ENCODE measurements around the gene GPC5. TPM values are rescaled to one million over a fixed set of nuclear protein-coding genes. Genes with fewer than 3 reads are reported as not detected.
"Not testable (repeated sequence)": the region's sequence is repeated elsewhere in the genome, so short reads cannot be mapped to it uniquely, and the experiment has no call there.

GPC5 gene
- total RNA-seq, 4 donors from 2014 or later = not detected

DNA sequence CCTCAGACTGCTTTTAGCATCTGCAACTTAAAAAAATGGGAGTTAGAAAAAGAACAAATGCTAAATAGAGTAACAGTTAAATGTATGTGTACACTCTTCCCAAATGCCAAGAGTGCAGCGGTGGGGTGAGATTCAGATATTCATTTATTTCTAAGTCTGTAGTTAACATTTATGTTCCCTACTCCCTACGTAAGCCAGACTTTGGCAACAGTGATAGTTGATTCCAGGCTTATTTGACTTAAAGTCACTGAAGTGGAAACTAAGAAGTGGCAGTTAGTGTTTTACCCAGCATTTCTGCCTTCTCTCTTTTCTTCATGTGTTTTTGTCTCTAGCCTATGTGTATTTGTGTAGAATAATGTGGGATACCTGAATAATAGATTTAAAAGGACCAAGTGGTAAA lies 46.4 kb upstream of the GPC5 start:
- no peak for ATAC-seq

DNA sequence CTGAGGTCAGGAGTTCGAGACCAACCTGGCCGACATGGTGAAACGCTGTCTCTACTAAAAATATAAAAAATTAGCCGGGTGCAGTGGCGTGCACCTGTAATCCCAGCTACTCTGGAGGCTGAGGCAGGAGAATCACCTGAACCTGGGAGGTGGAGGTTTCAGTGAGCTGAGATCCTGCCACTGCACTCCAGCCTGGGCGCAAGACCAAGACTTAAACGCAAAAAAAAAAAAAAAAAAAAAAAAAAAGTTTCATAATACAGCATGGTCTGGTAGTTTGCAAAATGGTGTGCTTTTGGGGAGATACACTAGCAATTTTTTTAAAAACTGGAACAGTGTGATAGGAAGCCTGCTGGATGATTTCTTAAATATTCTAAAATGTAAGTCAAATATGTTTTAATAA lies 45.5 kb upstream of the GPC5 start:
- Histone ChIP-seq H3K4me1 (peaks cover 10 to 20% of the 10 kb centered on the region in 2 donors), H3K36me3 (peaks cover 0 to 59% of the 10 kb centered on the region in 2 donors)
- in situ Hi-C loops (cut with MboI; ENCODE audit: low sequenced_read_pairs in 4 of 4); intact Hi-C loops (cut with DNase I; ENCODE audit: low total_unique reads); H3K4me3 ChIP-seq; H3K27me3 ChIP-seq; DNase-seq; H3K27ac ChIP-seq; H3K9me3 ChIP-seq; ATAC-seq: not testable (repeated sequence)

More for the DNA sequence above, 46.4 kb upstream of the GPC5 start:
- intact Hi-C loops (cut with DNase I; ENCODE audit: low total_unique reads) = no loop called here
- peaks cover 10 to 20% of the 10 kb centered on the region in 2 donors for H3K4me1 ChIP-seq
- no peaks in the 10 kb centered on the region for H3K27me3 ChIP-seq
- no peak overlapping the region for H3K27ac ChIP-seq
- H3K4me3 ChIP-seq = no peak overlapping the region
- in situ Hi-C loops (cut with MboI; ENCODE audit: low sequenced_read_pairs in 4 of 4) = no loop called here
- TF ChIP-seq POLR2A (IDR thresholded peaks at IDR 0.05) = no peak
- TF ChIP-seq, protein P1, sequence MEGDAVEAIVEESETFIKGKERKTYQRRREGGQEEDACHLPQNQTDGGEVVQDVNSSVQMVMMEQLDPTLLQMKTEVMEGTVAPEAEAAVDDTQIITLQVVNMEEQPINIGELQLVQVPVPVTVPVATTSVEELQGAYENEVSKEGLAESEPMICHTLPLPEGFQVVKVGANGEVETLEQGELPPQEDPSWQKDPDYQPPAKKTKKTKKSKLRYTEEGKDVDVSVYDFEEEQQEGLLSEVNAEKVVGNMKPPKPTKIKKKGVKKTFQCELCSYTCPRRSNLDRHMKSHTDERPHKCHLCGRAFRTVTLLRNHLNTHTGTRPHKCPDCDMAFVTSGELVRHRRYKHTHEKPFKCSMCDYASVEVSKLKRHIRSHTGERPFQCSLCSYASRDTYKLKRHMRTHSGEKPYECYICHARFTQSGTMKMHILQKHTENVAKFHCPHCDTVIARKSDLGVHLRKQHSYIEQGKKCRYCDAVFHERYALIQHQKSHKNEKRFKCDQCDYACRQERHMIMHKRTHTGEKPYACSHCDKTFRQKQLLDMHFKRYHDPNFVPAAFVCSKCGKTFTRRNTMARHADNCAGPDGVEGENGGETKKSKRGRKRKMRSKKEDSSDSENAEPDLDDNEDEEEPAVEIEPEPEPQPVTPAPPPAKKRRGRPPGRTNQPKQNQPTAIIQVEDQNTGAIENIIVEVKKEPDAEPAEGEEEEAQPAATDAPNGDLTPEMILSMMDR (IDR thresholded peaks at IDR 0.05 in 4 of 5, conservative IDR thresholded peaks at IDR 0.05 in 1 of 5) = no peak
- H3K36me3 ChIP-seq = peaks cover 0 to 59% of the 10 kb centered on the region in 2 donors
- no peak for DNase-seq
- H3K9me3 ChIP-seq = no peaks in the 10 kb centered on the region

DNA sequence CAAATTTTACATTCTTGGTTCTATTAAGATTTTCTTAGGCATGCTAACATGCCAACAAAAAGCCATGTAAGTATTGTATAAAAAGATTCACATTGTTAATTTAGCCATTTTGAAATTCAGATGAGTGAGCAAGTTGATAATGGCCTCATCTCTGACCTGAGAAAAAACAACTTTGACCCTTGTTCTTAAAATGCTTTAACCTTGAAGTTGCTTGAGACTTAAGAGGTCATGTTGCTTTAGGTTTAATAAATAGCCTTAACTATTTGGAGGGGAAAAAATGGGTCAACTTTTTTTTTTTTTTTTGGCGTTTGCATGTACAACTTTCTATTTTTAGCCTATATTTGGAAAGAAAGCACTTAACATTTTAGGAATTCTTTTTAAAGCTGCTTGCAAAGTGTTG lies 44.9 kb upstream of the GPC5 start:
- H3K27ac ChIP-seq = no peak overlapping the region
- H3K4me3 ChIP-seq = no peak overlapping the region
- ATAC-seq (no peak), DNase-seq (no peak)
- in situ Hi-C loops (cut with MboI; ENCODE audit: low sequenced_read_pairs in 4 of 4) = no loop called here
- TF ChIP-seq, protein P1 (IDR thresholded peaks at IDR 0.05 in 4 of 5, conservative IDR thresholded peaks at IDR 0.05 in 1 of 5) = no peak
- TF ChIP-seq POLR2A (IDR thresholded peaks at IDR 0.05) = no peak
- no peaks in the 10 kb centered on the region for H3K9me3 ChIP-seq
- peaks cover 0 to 59% of the 10 kb centered on the region in 2 donors for H3K36me3 ChIP-seq
- H3K4me1 ChIP-seq = peaks cover 10 to 20% of the 10 kb centered on the region in 2 donors
- no peaks in the 10 kb centered on the region for H3K27me3 ChIP-seq
- intact Hi-C loops (cut with DNase I; ENCODE audit: low total_unique reads) = no loop called here

DNA sequence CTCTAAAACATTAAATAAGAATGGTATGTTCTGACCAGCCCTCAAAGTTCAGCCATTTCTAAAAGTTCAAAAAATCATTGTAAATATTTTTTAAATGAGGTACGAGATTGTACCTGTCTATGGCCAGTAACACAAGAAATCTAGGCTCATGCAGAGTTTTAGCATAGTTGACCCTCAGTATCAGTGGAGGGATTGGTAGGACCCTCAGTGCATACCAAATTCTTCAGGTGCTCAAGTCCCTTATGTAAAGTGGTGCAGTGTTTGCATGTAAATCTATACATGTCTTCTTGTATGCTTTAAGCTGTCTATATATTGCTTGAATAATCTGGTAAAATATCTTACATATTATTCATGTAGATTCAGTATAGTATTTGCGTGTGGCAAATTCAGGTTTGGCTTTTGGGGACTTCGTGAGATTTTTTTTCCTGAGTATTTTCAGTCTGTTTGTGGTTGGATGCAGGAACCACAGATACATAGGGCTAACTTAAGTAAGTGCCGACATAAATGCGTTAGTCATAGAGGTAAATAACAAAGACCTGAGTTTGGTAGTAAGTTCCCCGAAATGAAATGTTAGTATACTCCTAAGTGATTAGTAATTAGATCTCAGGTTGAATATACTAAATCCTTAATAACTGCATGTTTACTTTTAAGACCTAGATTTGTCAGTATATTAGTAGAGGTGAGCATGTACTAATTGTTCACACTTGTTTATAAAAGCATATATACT lies 43.2 kb upstream of the GPC5 start:
- TF ChIP-seq POLR2A (IDR thresholded peaks at IDR 0.05) = no peak
- TF ChIP-seq, protein P1 (IDR thresholded peaks at IDR 0.05 in 4 of 5, conservative IDR thresholded peaks at IDR 0.05 in 1 of 5) = no peak
- no peaks in the 10 kb centered on the region for H3K27me3 ChIP-seq
- ATAC-seq = no peak
- peaks cover 0 to 10% of the 10 kb centered on the region in 2 donors for H3K4me1 ChIP-seq
- intact Hi-C loops (cut with DNase I; ENCODE audit: low total_unique reads) = no loop called here
- H3K4me3 ChIP-seq = no peak overlapping the region
- no peak for DNase-seq
- H3K9me3 ChIP-seq = no peaks in the 10 kb centered on the region
- H3K27ac ChIP-seq = no peak overlapping the region
- in situ Hi-C loops (cut with MboI; ENCODE audit: low sequenced_read_pairs in 4 of 4) = no loop called here
- H3K36me3 ChIP-seq = peaks cover 0 to 55% of the 10 kb centered on the region in 2 donors

DNA sequence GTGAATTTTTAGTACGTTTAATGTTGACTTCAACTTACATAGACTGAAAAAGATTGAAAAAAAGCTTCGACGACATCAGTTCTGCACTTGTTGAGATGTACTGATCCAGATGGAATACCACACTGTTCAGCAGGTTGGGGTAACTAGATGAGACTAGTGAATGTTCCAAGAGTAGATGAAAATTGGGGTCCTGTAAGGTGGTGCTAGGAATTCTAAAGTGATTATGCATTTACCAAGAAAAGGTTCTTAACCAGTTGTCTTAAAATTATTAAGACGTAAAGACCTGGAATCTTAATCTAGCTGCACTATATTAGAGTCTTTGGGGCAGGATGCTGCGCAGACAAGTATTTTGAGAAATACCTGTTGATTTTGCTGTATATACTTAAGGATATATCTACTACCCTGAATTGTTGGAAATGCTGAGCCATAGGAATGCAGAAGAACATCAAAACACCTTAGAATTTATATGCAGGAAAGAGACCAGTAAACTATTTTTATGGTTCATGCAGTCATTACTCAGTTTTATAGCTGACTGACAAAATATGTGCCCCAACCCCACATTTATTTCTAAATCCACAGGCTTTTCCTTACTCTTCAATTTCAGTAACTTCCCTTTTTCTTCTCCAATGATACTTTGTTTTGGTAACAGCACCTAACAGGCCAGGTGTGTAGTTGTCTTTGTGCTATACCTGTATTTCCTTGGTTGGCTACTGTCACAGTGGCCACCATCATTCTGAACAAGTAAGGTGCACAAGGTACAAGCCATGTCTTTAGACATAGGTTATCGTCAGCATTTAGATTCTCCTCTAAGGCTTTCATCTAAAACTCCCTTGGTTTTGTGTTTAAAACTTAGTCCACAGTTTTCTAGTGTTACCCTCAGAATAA lies 42.4 kb upstream of the GPC5 start:
- DNase-seq = no peak
- Histone ChIP-seq H3K27me3 (no peaks in the 10 kb centered on the region), H3K4me1 (peaks cover 0 to 8% of the 10 kb centered on the region in 2 donors), H3K9me3 (no peaks in the 10 kb centered on the region), H3K36me3 (peaks cover 0 to 47% of the 10 kb centered on the region in 2 donors), H3K4me3 (no peak overlapping the region), H3K27ac (no peak overlapping the region)
- ATAC-seq = no peak
- no peak for TF ChIP-seq POLR2A (IDR thresholded peaks at IDR 0.05)
- TF ChIP-seq, protein P1 (IDR thresholded peaks at IDR 0.05 in 4 of 5, conservative IDR thresholded peaks at IDR 0.05 in 1 of 5) = no peak
- intact Hi-C loops (cut with DNase I; ENCODE audit: low total_unique reads) (no loop called here), in situ Hi-C loops (cut with MboI; ENCODE audit: low sequenced_read_pairs in 4 of 4) (no loop called here)

Measured in gastrocnemius medialis (tissue), 4 donors.